Nephron (organoid): Measurements from ENCODE around the gene HABP2.

Source experiments
- H3K27ac Mint-ChIP-seq, 3 experiments: 2 replicates each; pipeline ENCODE4 v1.8.0; 2020; ENCODE audit warnings: mixed read lengths in 3 of 3, mild to moderate bottlenecking in 2 of 3, moderate library complexity in 1 of 3
- H3K27me3 Mint-ChIP-seq: 2 replicates; pipeline ENCODE4 v1.8.0; 2021; ENCODE audit warnings: low read depth, mild to moderate bottlenecking, moderate library complexity, mixed read lengths
- H3K36me3 Mint-ChIP-seq: 2 replicates; pipeline ENCODE4 v1.8.0; 2020; ENCODE audit warnings: low read depth, mixed read lengths
- H3K4me1 Mint-ChIP-seq: 2 replicates; pipeline ENCODE4 v1.8.0; 2020; ENCODE audit warnings: mixed read lengths
- H3K4me3 Mint-ChIP-seq, 3 experiments: 2 replicates each; pipeline ENCODE4 v1.8.0; 2020; ENCODE audit warnings: mild to moderate bottlenecking in 3 of 3, mixed read lengths in 3 of 3, moderate library complexity in 2 of 3
- H3K9me3 Mint-ChIP-seq: 2 replicates; pipeline ENCODE4 v1.8.0; 2020; ENCODE audit warnings: mixed read lengths
- TF ChIP-seq, protein P1 (sequence below), 3 experiments: fragments of 200-600 bp; sonication (generic); IDR thresholded peaks; one replicate each; pipeline ENCODE4 v1.5.0; 2021; ENCODE audit warnings: antibody characterized with exemption in 3 of 3; ENCODE audit not compliant: unreplicated experiment in 3 of 3

The HABP2 gene

DNA sequence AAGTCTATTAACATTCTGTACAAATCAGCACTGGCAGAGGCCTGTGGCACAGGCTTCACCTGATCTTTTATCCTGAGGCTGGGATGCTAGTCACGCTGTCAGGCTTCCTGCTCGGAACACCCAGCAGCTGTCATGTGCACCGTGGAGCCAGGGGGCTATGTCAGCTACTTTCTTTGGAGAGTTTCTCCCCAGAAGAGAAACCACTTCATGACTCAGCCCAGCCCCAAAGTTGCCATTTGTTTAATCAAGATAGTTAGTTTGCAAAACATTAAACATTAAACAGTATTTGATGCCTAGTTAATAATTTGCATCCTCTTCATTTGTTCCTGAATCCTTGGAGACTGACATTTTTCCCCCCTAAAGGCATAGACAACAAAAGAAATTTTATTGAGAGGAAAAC, at the start of gene HABP2:
HABP2 (plus strand) TSS at position 353 of the 400 bp plus-strand sequence. CDS start 69 bp downstream, outside the sequence.
- Mint-ChIP-seq H3K36me3 (no peaks in the 10 kb centered on the region), H3K4me1 (peaks cover 54% of the 10 kb centered on the region), H3K9me3 (no peaks in the 10 kb centered on the region), H3K4me3 (peak within 1 kb of the TSS in 1 of 3 experiments; percentile 43), H3K27me3 (peaks cover 12% of the 10 kb centered on the region), H3K27ac (peak within 1 kb of the TSS in 2 of 3 experiments; percentile 30 to 62)
- TF ChIP-seq, protein P1, sequence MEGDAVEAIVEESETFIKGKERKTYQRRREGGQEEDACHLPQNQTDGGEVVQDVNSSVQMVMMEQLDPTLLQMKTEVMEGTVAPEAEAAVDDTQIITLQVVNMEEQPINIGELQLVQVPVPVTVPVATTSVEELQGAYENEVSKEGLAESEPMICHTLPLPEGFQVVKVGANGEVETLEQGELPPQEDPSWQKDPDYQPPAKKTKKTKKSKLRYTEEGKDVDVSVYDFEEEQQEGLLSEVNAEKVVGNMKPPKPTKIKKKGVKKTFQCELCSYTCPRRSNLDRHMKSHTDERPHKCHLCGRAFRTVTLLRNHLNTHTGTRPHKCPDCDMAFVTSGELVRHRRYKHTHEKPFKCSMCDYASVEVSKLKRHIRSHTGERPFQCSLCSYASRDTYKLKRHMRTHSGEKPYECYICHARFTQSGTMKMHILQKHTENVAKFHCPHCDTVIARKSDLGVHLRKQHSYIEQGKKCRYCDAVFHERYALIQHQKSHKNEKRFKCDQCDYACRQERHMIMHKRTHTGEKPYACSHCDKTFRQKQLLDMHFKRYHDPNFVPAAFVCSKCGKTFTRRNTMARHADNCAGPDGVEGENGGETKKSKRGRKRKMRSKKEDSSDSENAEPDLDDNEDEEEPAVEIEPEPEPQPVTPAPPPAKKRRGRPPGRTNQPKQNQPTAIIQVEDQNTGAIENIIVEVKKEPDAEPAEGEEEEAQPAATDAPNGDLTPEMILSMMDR (IDR thresholded peaks at IDR 0.05; ENCODE audit: unreplicated experiment in 3 of 3), result no peak

DNA sequence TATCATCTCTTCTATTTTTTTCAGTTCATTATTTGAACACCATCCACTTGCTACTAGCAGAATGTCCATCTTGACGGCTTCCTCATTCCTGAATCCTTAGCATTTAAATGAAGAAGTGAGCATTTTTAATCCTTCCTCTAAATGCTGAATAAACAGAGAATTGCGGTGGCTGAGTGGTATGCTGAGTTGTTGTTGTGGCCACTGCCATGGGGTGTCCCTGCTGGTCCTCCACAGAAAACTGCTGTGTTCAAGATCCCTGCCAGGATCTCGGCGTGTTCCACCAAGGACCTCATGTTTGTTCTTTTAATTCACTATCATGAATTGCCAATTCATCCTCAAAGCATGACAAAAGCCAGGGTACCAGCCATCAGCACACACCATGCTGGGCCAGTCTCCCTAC, 48.9 kb upstream of the HABP2 start:
- peaks cover 9% of the 10 kb centered on the region for H3K4me1 Mint-ChIP-seq
- no peak overlapping the region for H3K4me3 Mint-ChIP-seq
- peaks cover 8% of the 10 kb centered on the region for H3K9me3 Mint-ChIP-seq

DNA sequence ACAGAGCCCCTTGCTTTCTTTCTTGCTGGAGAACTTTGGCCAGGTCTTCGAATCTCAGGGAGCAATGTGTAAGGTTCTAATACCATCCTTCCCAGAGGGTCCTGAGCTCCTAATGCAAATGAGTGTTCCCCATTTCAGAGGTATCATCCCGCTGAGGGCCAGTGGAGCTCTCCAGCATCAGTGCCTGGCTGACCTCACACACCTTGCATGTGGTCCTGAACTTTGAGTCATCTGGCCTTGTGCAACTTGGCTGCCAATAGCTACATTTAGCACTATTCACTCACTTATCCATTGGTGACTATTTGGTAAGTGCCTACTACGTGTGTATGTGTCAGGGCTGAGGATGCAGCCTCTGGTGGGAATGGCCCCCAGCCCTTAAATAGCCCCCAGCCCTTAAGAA, 48.4 kb upstream of the HABP2 start:
- Mint-ChIP-seq H3K4me1 (peaks cover 4% of the 10 kb centered on the region), H3K27ac (no peak overlapping the region), H3K4me3 (no peak overlapping the region), H3K27me3 (peaks cover 9% of the 10 kb centered on the region), H3K9me3 (peaks cover 9% of the 10 kb centered on the region), H3K36me3 (no peaks in the 10 kb centered on the region)
- TF ChIP-seq, protein P1 (IDR thresholded peaks at IDR 0.05; ENCODE audit: unreplicated experiment in 3 of 3), result no peak

More for the DNA sequence above, 48.9 kb upstream of the HABP2 start:
- no peaks in the 10 kb centered on the region for H3K36me3 Mint-ChIP-seq
- peaks cover 12% of the 10 kb centered on the region for H3K27me3 Mint-ChIP-seq
- TF ChIP-seq, protein P1 (IDR thresholded peaks at IDR 0.05; ENCODE audit: unreplicated experiment in 3 of 3), result no peak
- no peak overlapping the region for H3K27ac Mint-ChIP-seq

DNA sequence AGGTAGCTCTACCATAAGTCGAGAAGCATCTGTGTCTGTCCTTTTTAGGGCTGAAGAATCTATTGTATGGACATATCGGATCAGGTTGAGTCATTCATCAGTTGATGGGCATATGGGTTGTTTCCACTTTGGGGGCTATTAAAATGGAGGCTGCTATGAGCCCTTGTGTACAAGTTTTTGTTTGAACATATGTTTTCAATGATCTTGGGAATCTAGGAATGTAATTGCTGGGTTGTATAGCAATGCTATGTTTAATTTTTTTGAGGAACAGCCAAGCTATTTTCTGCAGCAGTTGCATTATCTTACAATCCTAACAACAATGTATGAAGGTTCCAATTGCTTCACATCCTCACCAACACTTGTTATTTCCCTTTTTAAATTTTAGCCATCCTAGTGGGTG, 46.4 kb upstream of the HABP2 start:
- Mint-ChIP-seq H3K9me3 (peaks cover 23% of the 10 kb centered on the region), H3K36me3 (no peaks in the 10 kb centered on the region), H3K27ac (no peak overlapping the region), H3K4me1 (no peaks in the 10 kb centered on the region), H3K27me3 (peaks cover 6% of the 10 kb centered on the region), H3K4me3 (no peak overlapping the region)
- TF ChIP-seq, protein P1 (IDR thresholded peaks at IDR 0.05; ENCODE audit: unreplicated experiment in 3 of 3), result no peak

DNA sequence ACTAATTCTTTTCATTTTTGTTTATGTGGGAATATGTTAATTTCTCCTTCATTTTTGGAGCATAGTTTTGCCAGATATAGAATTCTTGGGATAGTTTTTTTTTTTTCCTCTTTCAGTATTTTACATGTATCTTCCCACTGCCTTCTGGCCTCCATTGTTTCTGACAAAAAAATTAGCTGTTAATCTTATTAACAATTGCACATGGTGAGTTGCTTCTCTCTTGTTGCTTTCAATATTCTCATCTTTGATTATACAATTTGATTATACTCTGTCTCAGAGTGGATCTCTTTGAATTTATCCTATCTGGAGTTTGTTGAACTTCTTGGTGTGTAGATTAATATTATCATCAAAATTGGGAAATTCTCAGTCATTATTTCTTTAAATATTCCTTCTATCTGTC, 41.4 kb upstream of the HABP2 start:
- no peak overlapping the region for H3K4me3 Mint-ChIP-seq
- TF ChIP-seq, protein P1 (IDR thresholded peaks at IDR 0.05; ENCODE audit: unreplicated experiment in 3 of 3), result no peak
- H3K4me1 Mint-ChIP-seq, result peaks cover 13% of the 10 kb centered on the region
- H3K27me3 Mint-ChIP-seq, result peaks cover 9% of the 10 kb centered on the region
- H3K9me3 Mint-ChIP-seq, result peaks cover 29% of the 10 kb centered on the region
- H3K27ac Mint-ChIP-seq, result no peak overlapping the region
- peaks cover 6% of the 10 kb centered on the region for H3K36me3 Mint-ChIP-seq

DNA sequence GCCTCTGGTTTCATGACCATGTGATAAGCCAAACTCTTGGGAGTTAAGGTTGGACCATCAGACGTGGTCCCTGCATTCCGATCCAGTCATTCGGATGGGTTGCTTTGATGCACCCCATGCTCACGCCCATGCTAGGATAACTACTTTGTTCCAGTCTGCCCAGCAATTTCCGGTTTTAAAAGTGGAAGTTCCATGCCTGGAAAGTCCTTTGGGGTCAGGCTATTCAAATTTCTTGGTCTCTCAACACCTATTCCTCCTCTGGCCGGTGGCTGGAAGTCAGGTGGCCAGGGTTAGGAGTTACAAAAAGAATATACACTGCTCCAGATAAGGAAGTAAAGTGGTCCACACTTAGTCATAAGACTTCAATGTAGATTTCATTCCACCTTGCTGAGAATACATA, 37.7 kb upstream of the HABP2 start:
- TF ChIP-seq, protein P1 (IDR thresholded peaks at IDR 0.05; ENCODE audit: unreplicated experiment in 3 of 3), result no peak
- peaks cover 22% of the 10 kb centered on the region for H3K9me3 Mint-ChIP-seq
- H3K27me3 Mint-ChIP-seq, result peaks cover 7% of the 10 kb centered on the region
- H3K4me1 Mint-ChIP-seq, result peaks cover 18% of the 10 kb centered on the region
- no peak overlapping the region for H3K4me3 Mint-ChIP-seq
- H3K27ac Mint-ChIP-seq, result peak overlapping the region in 1 of 3 experiments; percentile 39
- peaks cover 6% of the 10 kb centered on the region for H3K36me3 Mint-ChIP-seq
